Karpas-422 (cell line): ENCODE data around the gene ACSF3. TPM values are rescaled to one million over a fixed set of nuclear protein-coding genes. Genes with fewer than 3 reads are reported as not detected.
"Not testable (repeated sequence)": the region's sequence is repeated elsewhere in the genome, so short reads cannot be mapped to it uniquely, and the experiment has no call there.

Experiments
- DNase-seq: peaks from one replicate; pipeline ENCODE4 v3.0.0-alpha.2; 2015
- H2AFZ ChIP-seq: fragments of 200-600 bp; sonication (generic); 2 replicates; pipeline ENCODE4 v1.6.1; 2014; ENCODE audit warnings: antibody characterized with exemption, low read length, mixed read lengths
- H3K27ac ChIP-seq: fragments of 200-600 bp; sonication (generic); 2 replicates; pipeline ENCODE4 v1.5.1; 2014; ENCODE audit warnings: mild to moderate bottlenecking, low read length, moderate library complexity
- H3K27me3 ChIP-seq: fragments of 200-600 bp; sonication (generic); 2 replicates; pipeline ENCODE4 v1.6.1; 2014; ENCODE audit warnings: low read length, mixed read lengths
- H3K36me3 ChIP-seq: fragments of 200-600 bp; sonication (generic); 2 replicates; pipeline ENCODE4 v1.6.1; 2014; ENCODE audit warnings: low read length, mixed read lengths; ENCODE audit not compliant: insufficient read depth
- H3K4me1 ChIP-seq: fragments of 200-600 bp; sonication (generic); 2 replicates; pipeline ENCODE4 v1.6.1; 2014; ENCODE audit warnings: mild to moderate bottlenecking, low read length, mixed read lengths
- H3K4me2 ChIP-seq: fragments of 200-600 bp; sonication (generic); 2 replicates; pipeline ENCODE4 v1.6.1; 2014; ENCODE audit warnings: low read length, low read depth, mild to moderate bottlenecking; ENCODE audit not compliant: poor library complexity, severe bottlenecking
- H3K4me3 ChIP-seq: fragments of 200-600 bp; sonication (generic); 2 replicates; pipeline ENCODE4 v1.5.1; 2014; ENCODE audit warnings: mild to moderate bottlenecking, antibody characterized with exemption, low read length, mixed read lengths
- H3K79me2 ChIP-seq: fragments of 200-600 bp; sonication (generic); 2 replicates; pipeline ENCODE4 v1.6.1; 2014; ENCODE audit warnings: mild to moderate bottlenecking, low read length, mixed read lengths
- H3K9ac ChIP-seq: fragments of 200-600 bp; sonication (generic); 2 replicates; pipeline ENCODE4 v1.6.0; 2014; ENCODE audit warnings: low read length
- H3K9me2 ChIP-seq: fragments of 200-600 bp; sonication (generic), shearing (Covaris generic); replicated peaks from 2 replicates; pipeline ENCODE4 v1.6.0; 2014; ENCODE audit warnings: mild to moderate bottlenecking, low read length, moderate library complexity; ENCODE audit not compliant: insufficient read depth
- H3K9me3 ChIP-seq: fragments of 300-700, 200-600 bp; sonication (generic); 2 replicates; pipeline ENCODE4 v1.6.1; 2014; ENCODE audit warnings: low read length, mixed read lengths
- H4K20me1 ChIP-seq: fragments of 200-600 bp; sonication (generic); 2 replicates; pipeline ENCODE4 v1.6.1; 2014; ENCODE audit warnings: mild to moderate bottlenecking, antibody characterized with exemption, low read length, low read depth; ENCODE audit not compliant: insufficient read depth
- total RNA-seq: library from RNA; depleted of rRNA; stranded (reverse); fragments of >200 nt; shearing (Covaris generic); gene quantifications from 2 replicates; pipeline ENCODE4 v1.2.3, GENCODE V29; 2014; ENCODE audit warnings: low replicate concordance

The ACSF3 gene
- total RNA-seq, 1 experiment from 2014 or later = 30.4 TPM

DNA sequence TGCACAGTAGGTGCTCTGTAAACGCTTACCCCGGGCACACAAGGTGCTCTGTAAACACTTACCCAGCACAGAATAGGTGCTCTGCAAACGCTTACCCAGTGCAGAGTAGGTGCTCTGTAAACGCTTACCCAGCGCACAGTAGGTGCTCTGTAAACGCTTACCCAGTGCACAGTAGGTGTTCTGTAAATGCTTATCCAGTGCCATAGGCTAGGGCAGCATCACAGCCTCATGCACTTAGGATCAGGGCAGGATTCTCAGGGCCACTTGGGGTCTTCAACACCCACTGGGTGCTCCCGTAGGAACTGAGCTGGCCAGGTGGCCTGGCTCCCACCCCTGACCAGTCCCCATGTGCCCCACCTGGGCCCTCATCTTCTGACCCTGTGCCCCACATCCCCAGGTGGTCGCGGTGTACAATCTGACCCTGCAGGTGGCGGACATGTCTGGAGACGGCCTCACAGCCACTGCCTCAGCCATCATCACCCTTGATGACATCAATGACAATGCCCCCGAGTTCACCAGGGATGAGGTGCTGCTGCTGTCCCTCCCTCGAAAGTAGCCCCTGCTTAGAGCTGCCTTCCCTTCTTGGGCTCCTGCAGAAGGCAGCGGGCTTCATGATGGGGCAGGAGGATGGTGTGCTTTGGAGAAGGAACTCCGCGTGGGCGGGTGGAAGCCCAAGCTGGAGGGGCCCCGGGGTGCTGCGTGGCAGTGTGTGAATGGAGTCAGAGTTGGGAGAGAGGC lies 93.5 kb downstream of the ACSF3 start:
- no peak overlapping the region for H3K4me2 ChIP-seq

DNA sequence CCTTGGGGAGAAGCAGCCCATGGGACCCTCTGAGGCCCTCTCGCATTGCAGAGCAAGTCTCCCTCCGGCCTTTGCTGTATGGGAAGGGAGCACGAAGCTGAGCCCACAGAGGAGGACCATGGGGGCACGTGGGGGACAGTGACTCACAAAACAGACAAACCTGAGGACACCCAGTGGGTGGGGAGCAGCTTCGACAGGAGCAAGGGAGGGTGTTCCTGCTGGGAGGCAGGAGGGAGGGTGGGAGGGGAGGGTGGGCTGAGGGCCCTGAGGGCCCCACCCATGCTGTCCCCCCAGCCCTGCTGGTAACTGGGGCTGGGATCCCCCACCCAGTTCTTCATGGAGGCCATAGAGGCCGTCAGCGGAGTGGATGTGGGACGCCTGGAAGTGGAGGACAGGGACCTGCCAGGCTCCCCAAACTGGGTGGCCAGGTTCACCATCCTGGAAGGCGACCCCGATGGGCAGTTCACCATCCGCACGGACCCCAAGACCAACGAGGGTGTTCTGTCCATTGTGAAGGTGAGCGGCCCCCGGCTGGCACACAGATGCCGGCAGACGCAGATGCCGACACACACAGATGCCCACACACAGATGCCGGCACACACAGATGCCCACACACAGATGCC lies 94.2 kb downstream of the ACSF3 start:
- no peaks in the 10 kb centered on the region for H3K27me3 ChIP-seq
- no peak overlapping the region for H3K4me2 ChIP-seq
- no peaks in the 10 kb centered on the region for H3K36me3 ChIP-seq
- no peaks in the 10 kb centered on the region for H3K9me3 ChIP-seq
- H3K79me2 ChIP-seq = no peaks in the 10 kb centered on the region
- no peak for DNase-seq
- H3K4me3 ChIP-seq = no peak overlapping the region
- H4K20me1 ChIP-seq = no peaks in the 10 kb centered on the region
- no peak overlapping the region for H2AFZ ChIP-seq
- H3K4me1 ChIP-seq = no peaks in the 10 kb centered on the region
- H3K27ac ChIP-seq = no peak overlapping the region
- H3K9ac ChIP-seq = no peak overlapping the region
- H3K9me2 ChIP-seq = no peaks in the 10 kb centered on the region

More for the DNA sequence above, 93.5 kb downstream of the ACSF3 start:
- H4K20me1 ChIP-seq = no peaks in the 10 kb centered on the region
- H3K4me1 ChIP-seq = no peaks in the 10 kb centered on the region
- H3K36me3 ChIP-seq = no peaks in the 10 kb centered on the region
- no peaks in the 10 kb centered on the region for H3K27me3 ChIP-seq
- H3K4me3 ChIP-seq = no peak overlapping the region
- H3K27ac ChIP-seq = no peak overlapping the region
- DNase-seq = peak; percentile 66
- H2AFZ ChIP-seq = no peak overlapping the region
- H3K9me3 ChIP-seq = no peaks in the 10 kb centered on the region
- H3K79me2 ChIP-seq = no peaks in the 10 kb centered on the region
- no peak overlapping the region for H3K9ac ChIP-seq
- no peaks in the 10 kb centered on the region for H3K9me2 ChIP-seq

DNA sequence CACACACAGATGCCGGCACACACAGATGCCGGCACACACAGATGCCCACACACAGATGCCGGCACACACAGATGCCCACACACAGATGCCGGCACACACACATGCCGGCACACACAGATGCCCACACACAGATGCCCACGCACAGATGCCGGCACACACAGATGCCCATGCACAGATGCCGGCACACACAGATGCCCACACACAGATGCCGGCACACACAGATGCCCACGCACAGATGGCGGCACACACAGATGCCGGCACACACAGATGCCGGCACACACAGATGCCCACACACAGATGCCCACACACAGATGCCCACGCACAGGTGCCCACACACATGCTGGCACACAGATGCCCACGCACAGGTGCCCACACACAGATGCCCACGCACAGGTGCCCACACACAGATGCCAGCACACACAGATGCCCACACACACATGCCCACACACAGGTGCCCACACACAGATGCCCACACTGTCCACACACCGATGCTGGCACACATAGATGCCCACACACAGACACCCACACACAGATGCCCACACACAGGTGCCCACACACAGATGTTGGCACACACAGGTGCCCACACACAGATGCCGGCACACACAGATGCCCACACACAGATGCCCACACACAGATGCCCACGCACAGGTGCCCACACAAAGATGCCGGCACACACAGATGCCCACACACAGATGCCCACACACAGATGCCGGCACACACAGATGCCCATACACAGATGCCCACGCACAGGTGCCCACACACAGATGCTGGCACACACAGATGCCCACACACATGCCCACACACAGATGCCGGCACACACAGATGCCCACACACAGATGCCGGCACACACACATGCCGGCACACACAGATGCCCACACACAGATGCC lies 95.1 kb downstream of the ACSF3 start:
- H3K9me2 ChIP-seq, H3K9me3 ChIP-seq, DNase-seq, H3K4me2 ChIP-seq, H3K4me3 ChIP-seq, H2AFZ ChIP-seq, H3K4me1 ChIP-seq, H3K27ac ChIP-seq, H3K9ac ChIP-seq, H3K79me2 ChIP-seq, H3K36me3 ChIP-seq, H4K20me1 ChIP-seq, H3K27me3 ChIP-seq: not testable (repeated sequence)

DNA sequence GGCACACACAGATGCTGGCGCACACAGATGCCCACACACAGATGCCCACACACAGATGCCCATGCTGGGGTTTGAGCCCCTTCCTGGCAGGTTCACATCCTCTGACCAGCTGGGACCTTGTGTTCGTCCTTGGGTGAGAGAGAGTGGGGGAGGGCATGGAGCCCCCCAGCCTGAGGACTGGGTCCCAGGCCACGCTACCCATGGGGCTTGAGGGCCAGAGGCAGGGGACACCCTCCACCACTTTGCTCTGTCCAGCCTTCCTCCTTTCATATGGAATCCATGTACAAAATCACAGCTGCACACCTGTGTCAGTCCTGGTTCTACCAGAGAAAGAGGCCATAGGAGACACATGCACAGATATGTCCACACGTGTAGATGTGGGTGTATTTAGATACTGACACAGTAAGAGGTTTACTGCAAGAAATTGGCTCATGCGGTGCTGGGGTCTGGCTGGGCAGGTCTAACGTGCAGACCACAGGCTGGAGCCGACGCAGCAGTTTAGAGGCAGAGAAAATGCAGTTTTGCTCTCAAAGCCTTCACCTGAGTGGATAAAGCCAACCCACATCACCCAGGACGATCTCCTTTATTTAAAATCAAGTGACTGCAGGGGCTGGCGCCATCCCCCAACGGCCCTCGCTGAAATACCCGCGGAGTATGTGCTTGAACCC lies 95.8 kb downstream of the ACSF3 start:
- no peaks in the 10 kb centered on the region for H3K4me1 ChIP-seq
- H3K27ac ChIP-seq = no peak overlapping the region
- H2AFZ ChIP-seq = no peak overlapping the region
- no peaks in the 10 kb centered on the region for H3K9me3 ChIP-seq
- H4K20me1 ChIP-seq = no peaks in the 10 kb centered on the region
- no peak overlapping the region for H3K4me2 ChIP-seq
- H3K9me2 ChIP-seq = no peaks in the 10 kb centered on the region
- H3K36me3 ChIP-seq = no peaks in the 10 kb centered on the region
- H3K4me3 ChIP-seq = no peak overlapping the region
- H3K9ac ChIP-seq = no peak overlapping the region
- no peaks in the 10 kb centered on the region for H3K27me3 ChIP-seq
- H3K79me2 ChIP-seq = no peaks in the 10 kb centered on the region
- no peak for DNase-seq

DNA sequence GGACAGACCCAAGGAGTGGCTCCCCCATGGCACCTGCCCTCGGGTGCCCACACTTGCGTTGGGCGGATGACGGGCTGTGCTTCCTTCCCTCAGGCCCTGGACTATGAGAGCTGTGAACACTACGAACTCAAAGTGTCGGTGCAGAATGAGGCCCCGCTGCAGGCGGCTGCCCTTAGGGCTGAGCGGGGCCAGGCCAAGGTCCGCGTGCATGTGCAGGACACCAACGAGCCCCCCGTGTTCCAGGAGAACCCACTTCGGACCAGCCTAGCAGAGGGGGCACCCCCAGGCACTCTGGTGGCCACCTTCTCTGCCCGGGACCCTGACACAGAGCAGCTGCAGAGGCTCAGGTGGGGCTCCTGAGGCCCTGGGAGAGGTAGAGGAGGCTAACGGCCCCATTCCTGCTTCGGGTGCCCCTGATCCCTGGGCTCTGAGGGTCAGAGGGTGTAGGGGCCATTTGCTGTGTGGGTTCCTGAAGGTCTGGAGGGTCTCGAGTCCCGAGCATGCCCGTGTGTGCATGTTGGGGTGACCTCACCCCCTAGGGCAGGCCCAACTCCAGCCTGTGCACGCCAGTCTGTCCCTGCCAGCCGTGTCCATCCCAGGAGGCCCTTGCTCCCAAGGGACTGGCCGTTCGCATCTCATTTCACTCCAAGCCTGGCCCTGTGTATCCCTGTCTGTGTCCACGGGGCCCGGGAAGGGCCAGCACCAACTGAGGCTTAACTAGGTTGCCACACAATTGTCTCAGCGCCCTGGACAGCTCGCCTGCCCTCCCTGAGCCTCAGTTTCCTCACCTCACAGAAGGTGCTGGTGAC lies 96.7 kb downstream of the ACSF3 start:
- no peaks in the 10 kb centered on the region for H4K20me1 ChIP-seq
- no peaks in the 10 kb centered on the region for H3K36me3 ChIP-seq
- no peak for DNase-seq
- no peaks in the 10 kb centered on the region for H3K4me1 ChIP-seq
- H3K9ac ChIP-seq = no peak overlapping the region
- no peaks in the 10 kb centered on the region for H3K79me2 ChIP-seq
- no peak overlapping the region for H3K4me2 ChIP-seq
- no peaks in the 10 kb centered on the region for H3K9me3 ChIP-seq
- no peaks in the 10 kb centered on the region for H3K9me2 ChIP-seq
- no peak overlapping the region for H3K4me3 ChIP-seq
- no peaks in the 10 kb centered on the region for H3K27me3 ChIP-seq
- H3K27ac ChIP-seq = no peak overlapping the region
- no peak overlapping the region for H2AFZ ChIP-seq

DNA sequence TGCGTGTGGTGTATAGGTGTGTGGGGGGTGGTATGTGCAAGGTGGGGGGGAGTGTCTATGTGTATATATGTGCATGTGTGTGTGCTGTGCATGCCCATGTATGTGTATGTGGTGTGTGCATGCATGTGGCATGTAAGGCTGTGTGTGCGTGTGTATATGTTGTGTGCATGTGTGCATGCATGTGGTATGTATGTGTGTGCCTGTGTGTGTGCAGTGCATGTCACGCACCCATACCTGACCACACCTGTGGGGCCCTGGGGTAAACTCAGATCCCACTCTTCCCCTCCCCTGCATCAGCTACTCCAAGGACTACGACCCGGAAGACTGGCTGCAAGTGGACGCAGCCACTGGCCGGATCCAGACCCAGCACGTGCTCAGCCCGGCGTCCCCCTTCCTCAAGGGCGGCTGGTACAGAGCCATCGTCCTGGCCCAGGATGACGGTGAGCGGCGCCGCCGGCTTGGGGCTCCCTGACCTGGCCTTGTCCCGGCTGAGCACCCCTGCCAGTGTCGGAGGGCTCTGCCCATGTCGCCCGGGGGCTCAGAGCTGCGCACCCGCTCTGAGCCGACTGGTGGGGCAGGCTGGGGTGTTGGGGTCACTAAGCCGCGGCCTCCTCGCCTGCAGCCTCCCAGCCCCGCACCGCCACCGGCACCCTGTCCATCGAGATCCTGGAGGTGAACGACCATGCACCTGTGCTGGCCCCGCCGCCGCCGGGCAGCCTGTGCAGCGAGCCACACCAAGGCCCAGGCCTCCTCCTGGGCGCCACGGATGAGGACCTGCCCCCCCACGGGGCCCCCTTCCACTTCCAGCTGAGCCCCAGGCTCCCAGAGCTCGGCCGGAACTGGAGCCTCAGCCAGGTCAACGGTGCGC lies 97.6 kb downstream of the ACSF3 start:
- H3K36me3 ChIP-seq = no peaks in the 10 kb centered on the region
- no peak overlapping the region for H3K4me2 ChIP-seq
- no peaks in the 10 kb centered on the region for H3K4me1 ChIP-seq
- no peak overlapping the region for H3K27ac ChIP-seq
- DNase-seq = no peak
- H3K79me2 ChIP-seq = no peaks in the 10 kb centered on the region
- no peak overlapping the region for H2AFZ ChIP-seq
- H3K4me3 ChIP-seq = no peak overlapping the region
- H3K27me3 ChIP-seq = no peaks in the 10 kb centered on the region
- H3K9ac ChIP-seq = no peak overlapping the region
- H3K9me3 ChIP-seq = no peaks in the 10 kb centered on the region
- H3K9me2 ChIP-seq = no peaks in the 10 kb centered on the region
- H4K20me1 ChIP-seq = no peaks in the 10 kb centered on the region

DNA sequence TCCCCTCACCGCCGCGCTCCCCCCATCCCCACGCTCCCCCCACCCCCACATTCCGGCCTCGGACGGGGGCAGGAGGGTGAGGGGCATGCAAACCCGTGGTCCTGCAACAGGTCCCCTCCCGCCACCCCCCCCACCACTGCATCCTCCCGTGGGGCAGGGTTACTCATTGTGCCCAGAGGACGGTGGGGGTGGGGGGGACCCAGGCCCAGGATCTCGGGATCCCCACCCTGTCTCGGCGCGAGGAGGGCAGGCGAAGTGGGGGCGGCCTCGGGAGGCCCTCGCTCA lies 98.2 kb downstream of the ACSF3 start:
- Histone ChIP-seq H3K4me1 (no peaks in the 10 kb centered on the region), H3K79me2 (no peaks in the 10 kb centered on the region), H3K36me3 (no peaks in the 10 kb centered on the region), H2AFZ (no peak overlapping the region), H3K27ac (no peak overlapping the region), H3K9me2 (no peaks in the 10 kb centered on the region), H3K9me3 (no peaks in the 10 kb centered on the region), H3K4me2 (no peak overlapping the region), H3K4me3 (no peak overlapping the region), H3K27me3 (no peaks in the 10 kb centered on the region), H3K9ac (no peak overlapping the region), H4K20me1 (no peaks in the 10 kb centered on the region)
- no peak for DNase-seq
